ENCODE results near the gene TTC34. TPM values are rescaled to one million over a fixed set of nuclear protein-coding genes. Genes with fewer than 3 reads are reported as not detected.

TTC34 gene
- total RNA-seq, 4 donors from 2014 or later, result not detected

DNA sequence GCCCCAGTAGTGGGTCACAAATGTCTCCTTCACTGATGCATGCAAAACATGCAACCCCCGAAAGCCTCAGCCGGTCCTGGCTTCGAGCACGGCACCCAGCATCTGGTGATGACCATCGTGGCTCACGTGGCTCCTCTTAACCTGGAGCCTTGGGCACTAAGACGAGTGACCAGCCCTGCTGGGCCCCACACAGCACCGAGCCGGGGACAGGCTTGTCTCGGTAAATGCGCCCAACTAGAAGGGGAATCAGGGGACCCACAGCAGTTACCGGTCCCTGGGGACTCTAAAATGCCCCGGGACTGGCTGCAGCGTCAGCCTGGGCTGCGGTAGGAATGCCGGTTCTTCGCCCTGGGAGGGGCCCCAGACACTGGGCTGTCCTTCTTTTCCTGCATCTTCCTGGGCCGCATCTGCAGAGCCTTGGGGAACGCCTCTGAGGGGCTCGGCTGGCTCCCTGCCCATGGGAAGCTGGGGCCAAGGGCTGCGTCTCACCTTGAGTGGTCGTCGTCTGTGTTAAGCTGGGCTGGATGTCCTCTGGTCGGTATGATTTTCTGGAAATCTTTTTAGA, 13.1 kb upstream of the TTC34 start:
- TF ChIP-seq, protein P1, sequence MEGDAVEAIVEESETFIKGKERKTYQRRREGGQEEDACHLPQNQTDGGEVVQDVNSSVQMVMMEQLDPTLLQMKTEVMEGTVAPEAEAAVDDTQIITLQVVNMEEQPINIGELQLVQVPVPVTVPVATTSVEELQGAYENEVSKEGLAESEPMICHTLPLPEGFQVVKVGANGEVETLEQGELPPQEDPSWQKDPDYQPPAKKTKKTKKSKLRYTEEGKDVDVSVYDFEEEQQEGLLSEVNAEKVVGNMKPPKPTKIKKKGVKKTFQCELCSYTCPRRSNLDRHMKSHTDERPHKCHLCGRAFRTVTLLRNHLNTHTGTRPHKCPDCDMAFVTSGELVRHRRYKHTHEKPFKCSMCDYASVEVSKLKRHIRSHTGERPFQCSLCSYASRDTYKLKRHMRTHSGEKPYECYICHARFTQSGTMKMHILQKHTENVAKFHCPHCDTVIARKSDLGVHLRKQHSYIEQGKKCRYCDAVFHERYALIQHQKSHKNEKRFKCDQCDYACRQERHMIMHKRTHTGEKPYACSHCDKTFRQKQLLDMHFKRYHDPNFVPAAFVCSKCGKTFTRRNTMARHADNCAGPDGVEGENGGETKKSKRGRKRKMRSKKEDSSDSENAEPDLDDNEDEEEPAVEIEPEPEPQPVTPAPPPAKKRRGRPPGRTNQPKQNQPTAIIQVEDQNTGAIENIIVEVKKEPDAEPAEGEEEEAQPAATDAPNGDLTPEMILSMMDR (IDR thresholded peaks at IDR 0.05 in 4 of 5, conservative IDR thresholded peaks at IDR 0.05 in 1 of 5), result no peak
- no peak for TF ChIP-seq POLR2A (IDR thresholded peaks at IDR 0.05)
- Histone ChIP-seq H3K27me3 (peaks cover 4 to 17% (median 6%) of the 10 kb centered on the region in 3 donors), H3K27ac (no peak overlapping the region), H3K36me3 (no peaks in the 10 kb centered on the region), H3K4me3 (no peak overlapping the region), H3K4me1 (no peaks in the 10 kb centered on the region), H3K9me3 (no peaks in the 10 kb centered on the region)
- no peak for DNase-seq
- intact Hi-C loops (cut with DNase I; ENCODE audit: low total_unique reads) (no loop called here), in situ Hi-C loops (cut with MboI; ENCODE audit: low sequenced_read_pairs in 4 of 4) (no loop called here)
- no peak for ATAC-seq

DNA sequence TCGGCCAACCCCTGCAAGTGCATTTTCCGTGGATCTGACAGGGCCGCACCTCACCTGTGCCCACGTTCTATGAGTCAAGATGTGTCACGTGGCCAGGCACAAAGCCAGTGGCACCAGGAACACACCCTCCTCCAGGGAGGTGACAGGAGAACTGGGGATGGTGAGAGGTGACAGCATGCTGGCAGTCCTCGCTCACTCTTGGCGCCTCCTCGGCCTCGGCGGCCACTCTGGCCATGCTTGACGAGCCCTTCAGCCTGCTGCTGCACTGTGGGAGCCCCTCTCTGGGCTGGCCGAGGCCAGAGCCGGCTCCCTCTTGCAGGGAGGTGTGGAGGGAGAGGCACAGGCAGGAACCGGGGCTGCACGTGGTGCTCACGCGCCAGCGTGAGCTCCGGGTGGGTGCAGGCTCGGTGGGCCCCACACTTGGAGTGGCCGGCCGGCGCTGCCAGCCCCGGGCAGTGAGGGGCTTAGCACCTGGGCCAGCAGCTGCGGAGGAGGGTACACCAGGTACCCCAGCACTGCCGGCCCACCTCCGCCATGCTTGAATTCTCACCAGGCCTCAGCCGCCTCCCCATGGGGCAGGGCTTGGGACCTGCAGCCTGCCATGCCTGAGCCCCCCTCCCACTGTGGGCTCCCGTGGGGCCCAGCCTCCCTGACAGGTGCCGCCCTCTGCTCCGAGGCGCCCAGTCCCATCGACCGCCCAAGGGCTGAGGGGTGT, 11.6 kb upstream of the TTC34 start:
- Histone ChIP-seq H3K36me3 (no peaks in the 10 kb centered on the region), H3K4me3 (no peak overlapping the region), H3K27ac (no peak overlapping the region), H3K4me1 (no peaks in the 10 kb centered on the region), H3K9me3 (no peaks in the 10 kb centered on the region), H3K27me3 (peaks cover 4 to 17% (median 6%) of the 10 kb centered on the region in 3 donors)
- in situ Hi-C loops (cut with MboI; ENCODE audit: low sequenced_read_pairs in 4 of 4) (no loop called here), intact Hi-C loops (cut with DNase I; ENCODE audit: low total_unique reads) (no loop called here)
- ATAC-seq, result no peak
- no peak for DNase-seq
- no peak for TF ChIP-seq POLR2A (IDR thresholded peaks at IDR 0.05)
- TF ChIP-seq, protein P1 (IDR thresholded peaks at IDR 0.05 in 4 of 5, conservative IDR thresholded peaks at IDR 0.05 in 1 of 5), result no peak

DNA sequence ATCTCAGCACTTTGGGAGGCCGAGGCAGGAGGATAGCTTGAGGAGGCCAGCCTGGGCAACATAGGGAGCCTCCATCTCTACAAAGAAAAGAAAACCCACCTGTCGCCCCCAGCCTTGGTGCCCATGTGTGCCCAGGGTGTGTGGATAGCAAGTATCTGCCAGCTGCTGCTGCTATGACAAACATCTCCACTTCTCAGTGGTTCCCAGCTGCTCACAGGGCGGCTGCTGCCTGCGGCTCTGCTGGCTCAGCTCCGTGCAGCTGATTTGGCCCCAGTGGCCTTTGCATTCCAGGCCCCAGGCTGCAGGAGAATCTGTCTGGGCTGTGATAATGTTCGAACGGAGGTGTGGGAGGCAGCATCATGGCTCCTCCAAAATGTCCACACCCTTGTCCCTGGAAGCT, 10.6 kb upstream of the TTC34 start:
- no peak for ATAC-seq
- no peaks in the 10 kb centered on the region for H3K4me1 ChIP-seq
- H3K27ac ChIP-seq, result no peak overlapping the region
- H3K9me3 ChIP-seq, result no peaks in the 10 kb centered on the region
- no peaks in the 10 kb centered on the region for H3K36me3 ChIP-seq
- no peak overlapping the region for H3K4me3 ChIP-seq
- intact Hi-C loops (cut with DNase I; ENCODE audit: low total_unique reads) (no loop called here), in situ Hi-C loops (cut with MboI; ENCODE audit: low sequenced_read_pairs in 4 of 4) (no loop called here)
- no peak for DNase-seq
- peaks cover 5 to 15% (median 6%) of the 10 kb centered on the region in 3 donors for H3K27me3 ChIP-seq
- TF ChIP-seq, protein P1 (IDR thresholded peaks at IDR 0.05 in 4 of 5, conservative IDR thresholded peaks at IDR 0.05 in 1 of 5), result no peak
- no peak for TF ChIP-seq POLR2A (IDR thresholded peaks at IDR 0.05)

DNA sequence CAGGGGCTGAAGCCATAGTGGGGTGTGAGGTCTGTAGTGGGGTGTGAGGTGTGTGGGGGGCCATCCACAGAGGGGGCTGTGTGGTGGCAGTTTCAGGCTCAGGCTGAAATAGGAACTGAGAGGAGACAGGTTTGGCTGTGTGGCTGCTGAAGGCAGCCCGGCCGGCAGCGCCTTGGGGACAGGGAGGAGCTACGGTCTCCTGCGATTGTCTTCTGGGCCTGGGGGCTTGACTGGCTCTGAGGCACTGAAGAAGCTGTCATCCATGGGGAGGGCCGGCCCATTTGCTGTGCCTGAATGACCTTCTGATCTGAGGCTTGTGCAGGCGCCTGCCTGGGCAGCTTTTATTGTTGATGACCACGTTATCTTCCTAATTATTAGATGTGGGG, 10.0 kb upstream of the TTC34 start:
- H3K27me3 ChIP-seq, result peaks cover 6 to 17% (median 10%) of the 10 kb centered on the region in 3 donors
- H3K36me3 ChIP-seq, result no peaks in the 10 kb centered on the region
- H3K9me3 ChIP-seq, result no peaks in the 10 kb centered on the region
- ATAC-seq, result no peak
- no peak for DNase-seq
- H3K27ac ChIP-seq, result no peak overlapping the region
- no peaks in the 10 kb centered on the region for H3K4me1 ChIP-seq
- TF ChIP-seq POLR2A (IDR thresholded peaks at IDR 0.05), result no peak
- TF ChIP-seq, protein P1 (IDR thresholded peaks at IDR 0.05 in 4 of 5, conservative IDR thresholded peaks at IDR 0.05 in 1 of 5), result no peak
- no peak overlapping the region for H3K4me3 ChIP-seq
- intact Hi-C loops (cut with DNase I; ENCODE audit: low total_unique reads) (no loop called here), in situ Hi-C loops (cut with MboI; ENCODE audit: low sequenced_read_pairs in 4 of 4) (no loop called here)
